Measurements from ENCODE around the gene LIPH.
"Not testable (repeated sequence)": the region's sequence is repeated elsewhere in the genome, so short reads cannot be mapped to it uniquely, and the experiment has no call there.

Gene LIPH

DNA sequence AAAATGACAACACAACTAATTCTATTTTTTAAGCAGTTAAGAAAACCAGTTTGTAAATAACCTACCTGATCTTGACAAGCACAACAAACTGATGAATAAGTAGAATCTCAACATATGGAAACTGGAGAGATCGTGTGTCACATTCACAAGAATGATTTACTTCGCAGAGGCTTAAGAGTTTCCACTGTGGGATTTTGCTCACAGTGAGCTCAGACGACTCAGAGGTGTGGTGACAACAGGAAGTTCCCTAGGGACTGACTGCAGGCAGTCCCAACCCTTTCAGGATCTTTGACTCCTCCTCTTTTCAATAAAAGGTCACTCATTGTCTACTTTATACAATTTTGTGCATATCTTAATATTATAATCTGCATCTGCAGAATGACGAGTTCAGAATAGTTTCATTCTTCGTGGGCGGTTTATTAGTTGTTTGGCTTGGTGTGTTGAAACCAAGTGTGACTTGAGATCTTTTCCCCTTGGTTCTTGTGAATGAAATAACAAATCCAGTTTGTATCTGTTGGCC lies at the start of gene LIPH:
Gene LIPH (minus strand): TSS at position 231 of the 520 bp plus-strand sequence. CDS start 117 bp downstream, at position 114.
- peak; percentile 19 to 32 for DNase-seq

- DNase-seq = no peak
Observed at GRCh38 chr3:185595526-185595925, 43.1 kb upstream of the LIPH start.

GRCh38 chr3:185594073-185594472 lies 41.7 kb upstream of the LIPH start:
- no peak for DNase-seq

DNA sequence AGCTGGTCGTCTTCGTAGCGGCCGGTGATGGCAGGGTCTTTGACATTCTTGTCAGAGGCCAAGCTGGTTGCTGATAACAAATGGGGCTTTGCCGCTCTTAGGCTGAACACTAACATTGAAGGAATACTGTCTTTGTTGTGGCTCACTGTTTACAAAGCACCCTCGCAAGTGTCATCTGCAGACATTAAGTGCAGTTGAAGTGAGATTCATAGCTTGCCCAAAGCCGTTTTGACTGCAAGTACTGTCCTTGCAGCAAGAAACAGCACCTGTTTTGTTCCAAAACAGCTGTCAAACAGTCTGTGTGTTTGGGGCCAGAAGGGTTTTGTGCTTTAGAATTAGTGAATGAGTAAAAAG lies 34.3 kb upstream of the LIPH start:
- DNase-seq = peak in 1 of 2 experiments; percentile 8

DNA sequence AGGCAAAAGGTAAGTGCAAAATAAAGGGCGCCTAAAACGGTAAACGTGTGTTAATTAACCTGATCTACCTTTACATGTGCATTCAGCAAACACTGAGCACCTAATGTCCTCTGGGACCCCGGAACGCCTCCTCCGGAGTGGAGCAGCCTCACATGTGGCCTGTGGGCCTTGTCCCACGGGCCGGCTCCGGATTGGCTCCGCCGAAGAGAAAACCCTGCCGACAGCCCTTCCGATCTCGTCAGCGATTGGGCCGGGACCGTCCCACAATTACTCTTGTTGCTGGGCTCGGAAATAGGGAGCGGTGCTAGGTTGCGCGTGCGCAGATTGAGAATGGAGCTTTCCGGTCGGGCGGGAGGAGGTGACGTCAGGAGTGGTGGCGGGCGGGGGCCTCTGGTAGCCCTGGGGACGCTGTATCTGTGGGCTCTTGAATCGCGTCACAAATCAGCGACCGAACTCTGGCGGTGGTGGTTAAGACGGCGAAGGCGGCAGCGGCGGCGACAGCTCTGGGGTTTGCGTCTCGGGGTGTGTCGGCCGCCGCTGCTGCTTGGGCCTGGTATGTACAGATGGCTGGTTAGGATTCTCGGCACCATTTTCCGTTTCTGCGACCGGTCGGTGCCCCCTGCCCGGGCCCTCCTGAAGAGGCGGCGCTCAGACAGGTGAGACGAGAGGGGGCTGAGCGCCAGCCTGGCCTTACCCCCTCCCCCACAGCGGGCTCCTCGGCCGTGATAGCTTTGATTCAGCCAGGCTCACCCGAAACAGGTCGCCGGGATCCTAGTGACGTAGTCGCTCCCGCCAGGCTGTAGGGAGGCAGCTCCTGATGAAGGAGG lies 33.7 kb upstream of the LIPH start, which contains the start of gene SENP2:
Gene SENP2 (plus strand): TSS at position 437 of the 827 bp plus-strand sequence. CDS start 119 bp downstream, at position 556.
- peak; percentile 99 for DNase-seq

DNA sequence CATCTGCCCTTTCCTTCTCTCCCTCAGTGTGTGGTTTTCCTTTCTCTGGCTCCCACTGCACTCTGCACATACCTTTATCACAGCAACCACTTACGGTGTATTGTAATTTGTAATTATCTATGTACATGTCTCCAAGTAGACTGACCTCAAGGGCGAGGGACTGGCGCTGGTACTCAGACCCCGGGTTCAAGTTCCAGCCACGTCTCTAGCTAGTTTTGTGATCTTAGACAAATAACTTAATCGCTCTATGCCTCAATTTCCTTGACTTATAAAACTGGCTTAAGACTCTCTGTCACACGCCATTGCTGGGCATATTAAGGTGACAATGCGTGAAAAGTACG lies 33.1 kb upstream of the LIPH start:
- no peak for DNase-seq

DNA sequence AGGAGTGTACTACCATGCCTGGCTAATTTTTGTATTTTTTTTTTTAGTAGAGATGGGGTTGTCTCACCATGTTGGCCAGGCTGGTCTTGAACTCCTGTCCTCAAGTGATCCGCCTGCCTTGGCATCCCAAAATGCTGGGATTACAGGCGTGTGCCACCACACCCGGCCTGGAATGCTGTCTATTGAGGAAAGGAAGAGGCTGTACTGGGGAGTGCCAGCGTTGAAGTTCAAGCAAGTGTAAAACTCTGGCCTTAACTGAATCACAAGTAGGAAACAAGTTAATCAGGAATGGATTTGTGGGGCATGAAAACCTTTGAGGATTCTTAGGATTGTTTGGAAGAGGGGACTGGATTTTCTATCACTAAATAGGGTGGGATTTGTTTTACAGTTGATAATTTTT lies 32.3 kb upstream of the LIPH start:
- no peak for DNase-seq

GRCh38 chr3:185583925-185584324 lies 31.5 kb upstream of the LIPH start:
- DNase-seq = no peak

DNA sequence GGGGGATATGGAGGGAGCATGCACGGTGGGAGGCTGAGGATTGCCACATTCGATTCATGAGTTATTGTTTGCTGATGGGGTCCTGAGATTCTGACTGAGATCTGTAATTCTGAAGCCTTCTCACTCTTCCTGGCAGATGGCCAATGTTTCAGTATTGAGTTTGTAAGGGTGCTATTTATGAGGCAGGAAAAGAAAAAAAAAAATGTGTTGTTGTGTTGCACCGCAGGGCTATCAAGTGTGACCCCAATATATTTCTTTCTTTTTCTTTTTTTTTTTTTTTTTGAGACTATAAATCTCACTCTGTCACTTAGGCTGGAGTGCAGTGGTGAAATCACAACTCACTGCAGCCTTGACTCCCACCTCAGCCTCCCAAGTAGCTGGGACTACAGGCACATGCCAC lies 30.5 kb upstream of the LIPH start:
- no peak for DNase-seq

DNA sequence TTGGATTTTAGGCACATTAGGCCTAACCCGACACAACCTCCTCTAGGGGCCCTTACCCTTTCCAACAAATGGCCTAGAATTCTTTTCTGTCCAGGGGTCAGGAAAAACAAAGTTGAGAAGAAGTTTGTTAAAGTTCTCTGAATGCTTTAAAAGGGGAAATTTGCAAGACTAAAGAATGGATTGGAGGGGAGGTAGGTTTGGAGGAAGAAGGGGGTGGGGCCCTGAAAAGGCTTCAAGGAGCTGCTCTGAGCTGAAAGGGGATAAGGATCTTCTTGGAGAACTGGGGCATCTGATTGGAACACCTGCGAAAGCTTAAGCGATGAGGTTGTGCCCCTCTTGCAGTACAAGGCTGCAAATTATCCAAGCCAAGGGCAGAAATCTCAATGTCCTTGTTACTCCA lies 29.8 kb upstream of the LIPH start:
- DNase-seq = no peak

- peak in 1 of 2 experiments; percentile 36 for DNase-seq
Observed at GRCh38 chr3:185575108-185575869, 22.9 kb upstream of the LIPH start.

DNA sequence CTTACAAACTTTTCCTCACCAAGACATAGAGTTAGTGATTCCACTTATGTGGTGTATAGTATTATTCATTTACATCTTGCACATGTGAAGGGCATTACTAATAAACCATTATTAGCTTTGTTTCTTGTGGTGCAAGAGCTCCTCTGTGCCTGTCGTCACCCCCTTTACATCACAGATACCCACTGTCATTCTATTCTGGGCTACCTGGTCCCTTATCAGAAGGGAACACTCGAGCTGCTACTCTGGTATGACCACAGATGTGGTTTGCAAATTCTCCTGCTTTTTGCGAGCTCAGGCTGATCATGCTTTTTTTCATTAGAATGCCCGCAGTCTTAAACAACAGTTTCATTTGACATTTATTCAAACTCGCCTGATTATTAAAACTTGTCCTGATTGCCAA lies 19.8 kb upstream of the LIPH start:
- no peak for DNase-seq

- no peak for DNase-seq
Observed at GRCh38 chr3:185561958-185562357, 9.6 kb upstream of the LIPH start.

GRCh38 chr3:185561374-185561943 lies 9.1 kb upstream of the LIPH start:
- DNase-seq = no peak

- DNase-seq = no peak
Observed at GRCh38 chr3:185560676-185561075, 8.3 kb upstream of the LIPH start.

DNA sequence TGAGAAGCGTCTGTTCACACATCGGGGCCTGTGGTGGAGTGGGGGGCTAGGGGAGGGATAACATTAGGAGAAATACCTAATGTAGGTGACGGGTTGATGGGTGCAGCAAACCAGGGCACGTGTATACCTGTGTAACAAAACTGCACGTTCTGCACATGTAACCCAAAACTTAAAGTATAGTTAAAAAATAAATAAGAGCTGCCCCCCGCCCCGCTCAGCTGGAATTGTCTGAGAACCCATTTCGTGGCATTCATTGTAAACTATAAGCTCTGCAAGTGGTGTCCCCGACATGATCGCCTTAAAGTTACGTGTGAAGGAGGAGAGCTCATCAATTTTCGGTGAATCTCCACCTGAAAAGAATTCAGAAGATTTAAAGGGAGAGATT lies 7.3 kb upstream of the LIPH start:
- no peak for DNase-seq

DNA sequence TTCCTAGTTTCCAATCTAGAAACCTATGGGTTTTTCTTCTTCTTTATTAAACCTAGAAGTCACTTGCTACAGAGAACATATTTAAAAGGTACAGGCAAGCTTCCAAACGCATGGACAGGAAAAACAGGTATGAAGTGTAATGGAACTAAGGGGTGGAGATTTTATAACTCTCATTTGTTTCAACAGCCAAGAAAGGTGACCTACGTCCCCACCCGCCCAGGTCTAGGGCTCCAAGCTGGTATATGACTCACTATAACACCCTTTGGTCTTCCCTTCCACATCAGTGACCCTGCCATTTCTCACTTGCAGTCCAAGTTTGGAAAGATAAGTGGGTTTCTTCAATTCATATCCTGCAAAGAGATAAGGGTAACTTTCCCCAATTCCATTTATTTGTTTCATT lies 6.0 kb upstream of the LIPH start:
- no peak for DNase-seq

- DNase-seq = not testable (repeated sequence)
Observed at GRCh38 chr3:185556640-185557039, 4.3 kb upstream of the LIPH start.

- DNase-seq = no peak
Observed at GRCh38 chr3:185555860-185556347, 3.5 kb upstream of the LIPH start.

DNA sequence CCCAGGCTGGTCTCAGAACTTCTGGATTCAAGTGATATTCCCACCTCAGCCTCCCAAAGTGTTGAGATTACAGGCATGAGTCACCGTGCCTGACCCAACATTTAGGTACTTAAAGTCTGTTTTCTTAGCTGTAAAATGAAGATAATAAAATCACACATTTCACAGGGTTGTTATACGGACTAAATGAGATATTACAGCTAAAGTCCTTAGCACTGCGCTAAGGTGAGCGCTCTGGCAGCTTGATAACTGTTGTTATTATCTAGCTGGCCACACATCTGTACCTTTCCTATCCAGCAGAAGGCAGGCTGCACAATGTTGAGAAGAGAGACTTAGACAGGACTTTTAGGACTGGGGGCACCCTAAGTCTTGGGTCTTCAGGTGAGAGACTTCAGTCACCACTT lies 2.7 kb upstream of the LIPH start:
- no peak for DNase-seq

DNA sequence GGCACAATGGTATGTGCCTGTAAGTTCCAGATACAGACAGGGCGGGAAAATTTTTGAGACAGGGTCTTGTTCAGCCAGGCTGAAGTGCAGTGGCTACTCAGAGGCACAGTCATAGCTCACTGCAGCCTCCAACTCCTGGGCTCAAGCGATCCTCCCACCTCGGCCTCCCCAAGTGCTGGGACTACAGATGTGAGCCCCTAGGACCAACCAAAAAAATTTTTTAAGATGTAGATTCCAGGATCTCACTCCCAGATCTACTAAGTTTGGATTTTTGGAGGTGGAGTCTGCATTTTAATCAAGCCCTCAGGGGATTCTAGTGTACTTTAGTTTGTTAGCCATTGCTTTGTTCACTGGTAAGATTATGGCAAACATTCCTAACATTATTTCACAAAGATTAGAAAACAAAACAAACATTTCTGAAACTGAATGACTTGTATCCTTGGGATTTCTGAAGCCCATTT lies 2.7 kb downstream of the LIPH start:
- DNase-seq = no peak

DNA sequence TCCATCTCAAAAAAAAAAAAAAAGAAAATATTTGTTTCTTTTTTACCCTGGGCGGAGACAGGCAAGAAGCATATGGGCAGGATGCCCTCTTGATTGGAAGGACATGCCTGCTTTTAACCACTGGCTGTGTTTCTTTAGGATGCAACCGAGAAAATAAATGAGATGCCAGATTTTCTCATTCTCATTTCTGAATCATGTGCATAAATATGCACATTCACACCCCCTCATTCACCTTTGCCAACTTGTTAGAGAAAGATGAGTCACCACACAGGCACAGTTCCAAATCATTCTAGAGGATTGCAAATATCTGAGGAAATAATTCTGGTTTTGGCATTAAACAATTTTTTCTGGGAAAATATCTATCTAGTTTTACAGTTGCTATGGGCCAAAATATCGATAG lies 3.3 kb downstream of the LIPH start:
- no peak for DNase-seq

DNA sequence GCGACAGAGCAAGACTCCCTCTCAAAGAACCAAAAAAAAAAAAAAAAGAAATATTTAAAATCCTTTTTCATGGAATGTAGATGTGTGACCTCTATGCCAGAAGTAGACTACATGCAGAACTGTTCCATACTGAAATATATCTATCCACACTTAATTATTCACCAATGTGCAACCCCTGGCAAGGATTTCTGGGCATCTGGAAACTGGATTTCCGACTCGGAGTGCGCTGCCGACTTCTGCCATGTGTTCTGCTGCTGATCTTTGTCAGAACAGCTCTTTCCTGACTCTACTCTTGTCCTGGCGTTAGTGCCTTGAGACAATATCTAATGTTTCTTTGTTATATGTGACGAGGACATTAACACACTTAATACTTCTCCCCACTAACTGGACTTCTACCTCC lies 11.7 kb downstream of the LIPH start:
- no peak for DNase-seq
